ENCODE results near the gene MAGI1.

DNA sequence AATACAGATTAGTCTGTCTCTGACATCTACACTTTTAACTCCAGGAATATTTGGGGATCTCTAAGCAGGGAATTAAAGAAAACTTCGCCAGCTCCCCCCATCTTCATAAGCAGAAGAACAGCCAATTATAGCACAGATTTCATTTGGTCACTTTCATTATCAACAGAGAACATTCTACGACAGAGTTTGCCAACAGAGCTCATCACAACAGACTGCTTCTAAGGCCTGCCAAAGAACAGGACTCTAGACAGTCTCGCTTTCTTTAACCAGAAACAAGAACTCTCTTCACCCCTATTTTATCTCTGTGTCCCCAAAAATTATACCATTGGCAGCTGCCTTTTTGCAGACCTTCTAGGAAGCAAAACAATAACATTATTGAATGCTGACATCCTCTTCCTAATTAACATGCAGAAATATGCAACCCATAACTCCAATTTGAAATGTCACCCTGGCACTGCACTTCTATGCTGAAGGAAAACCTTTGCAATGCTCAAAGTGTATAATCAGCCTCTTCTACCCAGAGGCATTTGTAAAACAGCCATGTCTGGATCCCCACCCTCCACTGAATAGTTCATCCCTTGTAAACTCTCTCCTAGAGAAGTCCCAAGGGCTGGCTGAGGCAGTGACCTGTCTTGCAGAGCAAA lies 552.8 kb downstream of the MAGI1 start:
- TF ChIP-seq, protein P1, sequence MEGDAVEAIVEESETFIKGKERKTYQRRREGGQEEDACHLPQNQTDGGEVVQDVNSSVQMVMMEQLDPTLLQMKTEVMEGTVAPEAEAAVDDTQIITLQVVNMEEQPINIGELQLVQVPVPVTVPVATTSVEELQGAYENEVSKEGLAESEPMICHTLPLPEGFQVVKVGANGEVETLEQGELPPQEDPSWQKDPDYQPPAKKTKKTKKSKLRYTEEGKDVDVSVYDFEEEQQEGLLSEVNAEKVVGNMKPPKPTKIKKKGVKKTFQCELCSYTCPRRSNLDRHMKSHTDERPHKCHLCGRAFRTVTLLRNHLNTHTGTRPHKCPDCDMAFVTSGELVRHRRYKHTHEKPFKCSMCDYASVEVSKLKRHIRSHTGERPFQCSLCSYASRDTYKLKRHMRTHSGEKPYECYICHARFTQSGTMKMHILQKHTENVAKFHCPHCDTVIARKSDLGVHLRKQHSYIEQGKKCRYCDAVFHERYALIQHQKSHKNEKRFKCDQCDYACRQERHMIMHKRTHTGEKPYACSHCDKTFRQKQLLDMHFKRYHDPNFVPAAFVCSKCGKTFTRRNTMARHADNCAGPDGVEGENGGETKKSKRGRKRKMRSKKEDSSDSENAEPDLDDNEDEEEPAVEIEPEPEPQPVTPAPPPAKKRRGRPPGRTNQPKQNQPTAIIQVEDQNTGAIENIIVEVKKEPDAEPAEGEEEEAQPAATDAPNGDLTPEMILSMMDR (IDR thresholded peaks at IDR 0.05), result no peak
- TF ChIP-seq POLR2AphosphoS5 (IDR thresholded peaks at IDR 0.05) (no peak), POLR2A (IDR thresholded peaks at IDR 0.05) (no peak), EP300 (IDR thresholded peaks at IDR 0.05) (no peak)
